Left lung (tissue), 10 donors: ENCODE data around the gene SLC38A6. TPM values are rescaled to one million over a fixed set of nuclear protein-coding genes. Genes with fewer than 3 reads are reported as not detected.
A peak's percentile ranks its signal among the peaks of the same experiment; 100 is the strongest.

ENCODE experiments used
- ATAC-seq: fragments of 200-7000 bp; cut with Tn5 transposase; one replicate; pipeline ENCODE4 v1.9.1; 2020; ENCODE audit warnings: moderate library complexity
- DNase-seq, 4 donors: peaks; one replicate each; pipeline ENCODE4 v3.0.0-alpha.2; 2013 to 2020
- H3K27ac ChIP-seq, 2 donors: fragments of 200-600 bp; sonication (generic) in 1 of 2; one replicate each; pipeline versions ENCODE4 v1.5.0 to v1.8.0; 2020 to 2021
- H3K27me3 ChIP-seq, 2 donors: fragments of 200-600 bp; sonication (generic) in 1 of 2; one replicate each; pipeline versions ENCODE4 v1.5.0 to v1.8.0; 2020 to 2021
- H3K36me3 ChIP-seq, 2 donors: fragments of 200-600 bp; sonication (generic) in 1 of 2; one replicate each; pipeline versions ENCODE4 v1.5.0 to v1.8.0; 2020 to 2021
- H3K4me1 ChIP-seq, 2 donors: fragments of 200-600 bp; one replicate each; pipeline ENCODE4 v1.8.0; 2021
- H3K4me3 ChIP-seq, 2 donors: fragments of 200-600 bp; sonication (generic) in 1 of 2; one replicate each; pipeline versions ENCODE4 v1.5.0 to v1.8.0; 2020 to 2021; ENCODE audit warnings: mild to moderate bottlenecking in 1 of 2
- H3K9me3 ChIP-seq, 2 donors: fragments of 200-600 bp; sonication (generic) in 1 of 2; one replicate each; pipeline versions ENCODE4 v1.5.0 to v1.8.0; 2020 to 2021
- CTCF ChIP-seq, 2 donors: fragments of 200-600 bp; sonication (generic) in 1 of 2; IDR thresholded peaks; one replicate each; pipeline versions ENCODE4 v1.5.0 to v1.8.0; 2021; ENCODE audit warnings: antibody characterized with exemption in 2 of 2
- intact Hi-C, 2 donors: fragments of 100-400 bp; cut with DNase I; formaldehyde crosslinking; loops; one replicate each; pipeline versions ENCODE4 v1.11.2 to v1.14.2; 2022
- polyA plus RNA-seq, 6 donors: library from polyadenylated mRNA; unstranded; fragments of 120-200 nt; gene quantifications; one replicate each; pipeline ENCODE4 v1.2.1, GENCODE V29; 2013; ENCODE audit not compliant: insufficient read length in 6 of 6
- total RNA-seq, 2 donors: library from RNA; stranded (reverse); fragmentation: NEBNext Ultra II Directional; extraction: Animal tissue kit (Norgen Biotek cat#: 25700); gene quantifications; one replicate each; pipeline ENCODE4 v1.2.1, GENCODE V29; 2021
- donor health status: DM: no; HTN: yes; CAD: no.
- donor health status: DM: no; HTN: no; CAD: no.

The SLC38A6 gene
- total and polyA plus RNA-seq, 8 donors = 22.4 to 35.2 (median 27.6) TPM

- DNase-seq = no peak
- no peak for ATAC-seq
- no peaks in the 10 kb centered on the region for H3K36me3 ChIP-seq
- intact Hi-C loops = no loop called here
- H3K9me3 ChIP-seq = no peaks in the 10 kb centered on the region
- H3K4me1 ChIP-seq = no peaks in the 10 kb centered on the region
- no peak for TF ChIP-seq CTCF (IDR thresholded peaks at IDR 0.05)
- no peak overlapping the region for H3K27ac ChIP-seq
- H3K27me3 ChIP-seq = no peaks in the 10 kb centered on the region
- H3K4me3 ChIP-seq = no peak overlapping the region
Observed at GRCh38 chr14:60973070-60973469, 8.0 kb upstream of the SLC38A6 start.

GRCh38 chr14:60974090-60974651 is 6.9 kb upstream of the SLC38A6 start:
- no peak overlapping the region for H3K27ac ChIP-seq
- no peaks in the 10 kb centered on the region for H3K4me1 ChIP-seq
- ATAC-seq (no peak), DNase-seq (peak in 2 of 4 donors; percentile 80 to 87)
- no peak for TF ChIP-seq CTCF (IDR thresholded peaks at IDR 0.05)
- H3K4me3 ChIP-seq = no peak overlapping the region
- intact Hi-C loops = no loop called here
- H3K9me3 ChIP-seq = no peaks in the 10 kb centered on the region
- H3K27me3 ChIP-seq = no peaks in the 10 kb centered on the region
- H3K36me3 ChIP-seq = no peaks in the 10 kb centered on the region

GRCh38 chr14:60975551-60975950 is 5.5 kb upstream of the SLC38A6 start:
- Histone ChIP-seq H3K27me3 (no peaks in the 10 kb centered on the region), H3K4me3 (no peak overlapping the region), H3K4me1 (peaks cover 0 to 13% of the 10 kb centered on the region in 2 donors), H3K36me3 (no peaks in the 10 kb centered on the region), H3K9me3 (no peaks in the 10 kb centered on the region), H3K27ac (no peak overlapping the region)
- DNase-seq = no peak
- ATAC-seq = no peak
- no peak for TF ChIP-seq CTCF (IDR thresholded peaks at IDR 0.05)
- intact Hi-C loops = no loop called here

- Histone ChIP-seq H3K4me3 (no peak overlapping the region), H3K9me3 (no peaks in the 10 kb centered on the region), H3K27me3 (no peaks in the 10 kb centered on the region), H3K4me1 (peaks cover 9 to 25% of the 10 kb centered on the region in 2 donors), H3K27ac (no peak overlapping the region), H3K36me3 (no peaks in the 10 kb centered on the region)
- intact Hi-C loops = no loop called here
- ATAC-seq (no peak), DNase-seq (no peak)
- TF ChIP-seq CTCF (IDR thresholded peaks at IDR 0.05) = no peak
Observed at GRCh38 chr14:60977847-60978246, 3.2 kb upstream of the SLC38A6 start.

GRCh38 chr14:60981633-60982455 is 799 bp downstream of the SLC38A6 start:
- Histone ChIP-seq H3K36me3 (peaks cover 0 to 21% of the 10 kb centered on the region in 2 donors), H3K9me3 (no peaks in the 10 kb centered on the region), H3K27ac (peak overlapping the region; percentile 84 to 85), H3K4me3 (peak overlapping the region; percentile 71 to 78), H3K27me3 (no peaks in the 10 kb centered on the region), H3K4me1 (peaks cover 9 to 47% of the 10 kb centered on the region in 2 donors)
- DNase-seq = no peak
- TF ChIP-seq CTCF (IDR thresholded peaks at IDR 0.05) = no peak
- ATAC-seq = peak; percentile 49
- intact Hi-C loops = no loop called here
